NCI-H2227 treated with DMSO at 0.1 percent for 48 hours (cell line): ENCODE data around the gene ARPC5L.

Experiments used
- DNase-seq: peaks from one replicate; lab custom pipeline; 2025; lab: John Stamatoyannopoulos, UW

ARPC5L gene

DNA sequence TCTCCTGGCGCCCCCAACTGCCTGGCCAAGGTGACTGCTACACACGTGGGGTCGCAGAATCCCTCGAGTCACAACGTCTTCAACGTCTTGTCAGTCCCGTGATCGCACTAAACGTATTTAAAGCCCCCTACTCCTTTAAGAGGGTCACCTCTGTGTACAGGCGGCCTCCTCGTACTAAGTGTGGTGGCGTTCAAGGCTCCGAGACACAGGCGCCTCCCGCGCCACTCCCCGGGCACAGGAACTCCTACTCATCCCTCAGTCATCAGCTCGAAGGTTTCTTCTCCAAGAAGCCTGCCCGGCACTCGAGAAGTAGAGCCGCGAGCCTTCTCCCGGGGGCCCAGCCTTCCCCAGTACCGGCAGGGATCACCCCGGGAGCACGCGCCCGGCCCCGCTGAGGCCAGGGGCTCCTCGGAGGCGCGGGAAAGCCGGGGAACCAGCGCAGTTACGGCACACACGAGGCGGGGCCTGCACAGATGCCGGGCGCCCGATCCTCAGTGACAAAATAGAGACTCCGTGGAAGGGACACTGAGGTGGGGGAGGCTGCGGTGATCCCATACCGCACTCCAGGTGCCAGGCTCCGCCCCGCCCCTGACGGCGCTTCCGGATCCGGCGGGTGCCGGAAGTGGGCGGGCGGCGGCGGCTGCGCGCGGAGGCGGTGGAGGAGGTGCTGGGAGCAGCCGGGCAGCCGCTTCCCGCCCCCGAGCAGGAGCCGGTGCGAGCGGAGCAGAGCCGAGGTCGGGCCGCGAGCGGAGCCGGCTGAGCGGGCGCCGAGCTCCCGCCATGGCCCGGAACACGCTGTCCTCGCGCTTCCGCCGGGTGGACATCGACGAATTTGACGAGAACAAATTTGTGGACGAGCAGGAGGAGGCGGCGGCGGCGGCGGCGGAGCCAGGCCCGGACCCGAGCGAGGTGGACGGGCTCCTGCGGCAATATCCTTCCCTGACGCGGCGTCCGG is 6.9 kb downstream of the ARPC5L start:
- DNase-seq = peak; percentile 73

DNA sequence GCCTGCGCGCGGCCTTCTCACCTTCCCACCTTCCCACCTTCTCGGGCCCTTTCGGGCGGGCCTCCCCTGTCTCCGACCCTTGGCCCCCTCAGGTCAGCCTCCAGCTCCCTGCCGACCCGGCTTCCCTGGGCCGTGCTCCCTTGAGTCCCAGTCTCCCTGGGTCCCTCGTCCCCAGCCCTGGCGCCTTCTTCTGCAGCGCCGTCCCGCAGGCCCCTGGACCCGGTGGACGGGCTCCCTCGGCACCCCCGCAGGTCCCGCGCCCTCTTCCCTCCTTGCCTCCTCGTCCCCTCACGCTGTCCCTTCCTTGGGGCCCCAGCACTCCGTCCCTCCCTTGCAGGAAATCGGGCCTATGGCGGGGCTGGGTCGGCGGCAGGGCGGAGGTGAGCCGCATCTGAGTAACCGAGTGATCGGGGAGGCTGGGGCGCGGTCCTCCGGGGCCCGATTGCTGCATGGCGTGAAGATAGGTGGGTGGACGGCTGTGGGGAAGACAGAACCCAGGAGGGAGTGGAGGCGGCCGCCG is 7.6 kb downstream of the ARPC5L start:
- no peak for DNase-seq

DNA sequence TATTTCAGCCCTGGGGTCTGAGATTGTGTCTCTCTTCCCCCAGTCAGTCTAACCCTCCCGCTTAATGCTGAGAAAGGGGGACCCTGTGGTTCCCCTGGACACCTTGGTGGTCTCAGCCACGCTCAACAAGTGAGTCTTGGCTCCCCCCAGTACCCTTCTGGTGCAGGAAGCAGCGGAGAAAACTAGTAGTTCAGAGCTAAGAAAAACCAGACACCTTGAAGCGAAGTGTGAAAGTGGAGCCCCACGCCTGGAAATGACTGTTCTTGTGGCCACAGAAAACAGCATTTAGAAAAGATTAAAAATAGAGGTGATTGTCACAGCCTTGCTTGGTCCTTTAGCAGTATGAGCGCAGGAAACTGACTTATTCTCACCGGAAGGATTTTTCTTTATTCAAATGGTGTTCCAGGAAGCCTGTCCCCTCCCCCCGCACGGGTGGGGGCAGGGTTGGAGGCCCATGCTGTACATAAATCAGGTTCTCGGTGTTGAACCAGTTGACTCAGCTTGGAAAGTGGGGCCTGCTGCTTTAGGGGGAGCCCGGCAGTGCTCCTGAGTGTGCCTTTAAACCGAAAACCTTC is 8.1 kb downstream of the ARPC5L start:
- no peak for DNase-seq

DNA sequence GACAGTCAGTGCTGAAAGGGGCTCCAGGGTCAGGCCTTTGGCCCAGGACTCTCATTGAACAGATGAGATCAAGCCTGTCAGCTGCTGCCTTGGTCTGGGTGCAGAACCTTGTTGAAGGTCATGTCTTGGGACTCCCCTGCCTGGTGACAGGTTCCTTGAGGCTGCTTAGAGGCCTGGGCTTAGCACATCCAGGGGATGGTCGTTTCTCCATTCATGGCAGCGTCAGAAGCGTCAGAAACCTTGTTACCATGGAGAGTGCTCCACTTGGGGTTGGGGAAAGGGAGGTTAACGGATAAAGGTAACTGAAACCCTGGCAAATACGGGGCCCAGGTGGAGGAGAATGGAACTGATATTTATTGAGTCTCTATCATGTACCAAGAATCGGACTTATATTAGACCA is 8.8 kb downstream of the ARPC5L start:
- DNase-seq = no peak

DNA sequence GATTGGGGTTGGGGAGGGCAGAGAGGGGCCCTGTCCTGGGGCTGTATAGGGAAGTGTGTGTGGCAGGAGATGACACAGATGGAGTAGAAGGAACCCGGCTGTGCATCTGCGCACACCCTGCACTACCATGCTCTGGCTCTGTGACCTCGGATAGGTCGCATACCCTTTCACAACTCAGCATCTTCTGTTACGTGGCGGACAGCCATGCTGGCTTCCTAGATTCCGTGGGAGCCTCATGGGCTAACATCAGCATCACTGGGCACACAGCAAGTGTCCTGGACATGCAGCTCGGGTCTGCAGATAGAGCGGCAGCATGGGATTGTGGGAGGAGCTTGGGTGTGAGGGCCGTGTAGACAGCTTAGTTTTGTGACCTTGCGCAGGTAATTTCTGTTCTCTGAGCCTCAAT is 9.2 kb downstream of the ARPC5L start:
- DNase-seq = no peak

DNA sequence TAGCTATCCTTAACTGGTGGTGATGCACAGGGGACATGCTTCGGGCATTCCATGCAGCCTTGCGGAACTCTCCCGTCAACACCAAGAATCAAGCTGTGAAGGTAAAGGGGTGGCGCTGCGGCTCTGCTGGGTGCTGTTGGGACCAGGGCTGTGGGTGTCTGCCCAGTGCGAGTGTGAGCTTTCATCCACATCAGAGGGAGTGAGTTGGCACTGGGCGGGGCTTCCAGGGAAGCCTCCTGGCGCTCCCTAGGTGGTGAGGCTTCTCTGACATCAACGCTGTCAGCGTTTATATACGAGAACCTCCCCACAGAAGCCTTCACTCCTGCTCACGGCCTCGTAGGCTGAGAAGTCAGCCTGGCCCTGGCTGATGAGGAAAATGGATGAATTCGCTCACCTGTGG is 11.7 kb downstream of the ARPC5L start:
- no peak for DNase-seq

DNA sequence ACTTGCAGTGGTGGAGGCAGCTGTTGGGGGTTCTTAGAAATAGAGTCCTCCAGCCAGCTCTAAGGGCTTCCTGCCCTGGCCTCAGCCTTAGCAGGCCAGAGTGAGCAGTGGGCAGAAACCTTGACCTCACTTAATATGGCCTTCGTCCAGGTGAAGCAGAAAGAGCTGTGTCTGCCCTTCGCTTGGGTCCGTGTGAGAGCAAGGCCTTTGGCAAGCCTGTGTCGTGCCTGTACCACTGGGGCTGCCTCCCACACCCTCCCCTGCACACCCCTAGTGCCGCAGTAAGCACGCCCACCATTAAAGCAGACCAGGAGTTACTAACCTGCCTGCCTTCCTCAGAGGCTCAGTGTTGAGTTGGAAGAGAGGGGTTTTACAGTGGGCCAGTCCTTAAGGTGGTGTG is 13.6 kb downstream of the ARPC5L start:
- no peak for DNase-seq

DNA sequence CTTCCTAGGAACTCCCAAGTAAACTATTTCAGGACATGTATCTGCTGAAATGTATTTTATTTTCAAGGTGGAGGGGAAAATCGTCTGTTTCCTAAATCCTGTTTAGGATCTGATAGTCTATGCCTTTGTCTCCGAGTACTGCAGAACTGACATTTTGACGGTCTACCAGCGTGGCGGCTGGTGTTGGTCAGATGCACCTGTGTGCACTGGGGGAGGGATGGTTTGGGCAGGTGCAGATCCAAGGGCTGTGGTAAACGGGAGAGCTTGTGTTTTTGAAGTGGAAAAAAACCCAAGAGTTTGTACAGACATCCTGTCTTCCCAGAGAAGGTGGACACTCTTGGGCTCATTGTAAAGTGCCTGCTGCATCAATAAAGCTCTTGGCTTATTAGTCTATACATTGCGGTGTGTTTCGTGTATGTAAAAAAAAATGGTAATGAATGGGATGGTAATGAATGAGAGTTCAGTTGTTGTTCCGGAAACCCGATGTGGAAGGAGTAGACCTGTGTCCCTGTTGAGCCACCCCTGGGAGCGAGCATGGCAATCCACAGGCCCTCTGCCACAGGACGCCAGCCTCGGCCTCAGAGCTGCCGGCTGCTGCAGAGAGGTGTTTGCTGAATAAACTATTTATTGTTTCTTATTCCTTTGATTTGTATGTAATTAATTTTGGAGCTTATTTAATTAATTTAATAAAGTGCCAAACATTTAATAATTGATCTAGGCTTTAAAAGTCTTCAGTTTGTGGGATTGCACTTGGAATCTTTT is 15.3 kb downstream of the ARPC5L start:
- no peak for DNase-seq

DNA sequence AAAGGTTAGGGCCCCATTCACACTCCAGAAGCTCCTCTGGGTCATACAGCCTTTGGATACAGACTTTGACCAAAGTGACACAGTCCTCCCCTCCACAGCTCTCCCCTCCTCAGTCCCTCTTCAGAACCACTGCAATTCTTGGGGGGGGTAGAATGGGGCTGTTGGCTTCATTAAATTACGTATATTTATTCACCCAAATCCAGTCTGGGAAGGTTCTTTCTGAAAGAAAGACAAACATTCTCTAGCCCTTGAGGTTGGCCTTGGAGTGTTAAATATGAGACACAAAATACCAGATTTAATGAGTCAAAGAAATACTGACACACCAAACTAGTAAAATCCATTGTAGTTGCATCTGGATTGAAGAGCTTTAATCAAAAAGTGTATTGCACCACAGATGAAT is 16.1 kb downstream of the ARPC5L start:
- no peak for DNase-seq

DNA sequence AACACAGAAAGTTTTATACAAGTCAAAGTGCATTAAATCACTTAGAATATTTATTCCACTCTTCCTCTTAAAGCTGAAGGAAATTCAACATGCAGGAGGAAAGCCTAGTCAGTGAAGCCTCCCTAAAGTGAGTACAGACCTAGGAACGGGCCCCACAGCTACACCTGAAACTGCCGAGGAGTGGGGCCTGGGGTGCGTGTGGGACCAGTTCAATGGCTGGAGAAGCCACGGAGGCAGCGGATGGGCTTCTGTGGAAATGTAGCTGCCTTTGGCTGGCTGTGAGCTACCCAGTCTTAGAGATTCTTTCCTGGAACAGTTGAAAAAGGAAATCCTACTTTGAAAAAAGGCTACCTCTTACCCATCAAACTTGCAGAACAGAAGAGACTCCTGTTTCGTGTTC is 16.6 kb downstream of the ARPC5L start:
- DNase-seq = no peak

DNA sequence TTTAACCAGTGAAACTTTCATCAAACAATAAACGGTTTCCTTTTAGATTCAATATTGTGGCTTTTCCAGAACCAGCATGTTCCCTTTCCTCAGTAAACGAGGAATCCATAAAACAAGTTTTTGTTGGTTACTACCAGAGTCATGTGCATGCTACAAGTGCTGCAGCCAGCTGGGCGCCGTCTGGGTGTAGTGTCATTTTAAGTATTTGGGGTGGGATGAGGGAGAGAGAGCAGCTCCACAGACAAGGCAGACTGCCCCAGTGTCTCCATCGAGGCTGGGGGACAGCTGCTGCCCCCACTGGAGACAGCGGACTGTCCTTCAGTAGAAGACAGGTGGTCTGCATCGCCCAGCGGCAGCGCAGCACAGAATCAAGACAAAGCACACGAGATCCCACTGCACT is 17.3 kb downstream of the ARPC5L start:
- DNase-seq = no peak

DNA sequence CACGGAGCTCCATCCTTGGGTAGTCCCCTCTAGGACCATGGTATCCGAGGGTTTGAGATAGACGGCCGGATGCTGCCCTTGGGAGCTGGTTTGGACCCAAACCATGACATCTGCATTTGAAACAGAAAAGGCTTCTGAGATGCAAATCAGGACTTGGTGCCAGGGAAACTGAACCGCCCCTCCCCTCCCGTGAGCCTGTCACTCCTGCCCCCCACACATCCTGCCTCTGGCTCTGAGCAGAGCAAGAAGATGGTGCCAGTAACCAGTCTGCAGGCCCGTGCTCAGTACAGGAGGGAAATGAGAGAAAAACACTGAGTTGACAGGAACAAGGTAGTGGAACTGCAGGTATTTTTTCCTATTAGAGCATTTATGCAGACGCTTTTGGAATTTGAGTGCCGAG is 18.6 kb downstream of the ARPC5L start:
- DNase-seq = no peak

DNA sequence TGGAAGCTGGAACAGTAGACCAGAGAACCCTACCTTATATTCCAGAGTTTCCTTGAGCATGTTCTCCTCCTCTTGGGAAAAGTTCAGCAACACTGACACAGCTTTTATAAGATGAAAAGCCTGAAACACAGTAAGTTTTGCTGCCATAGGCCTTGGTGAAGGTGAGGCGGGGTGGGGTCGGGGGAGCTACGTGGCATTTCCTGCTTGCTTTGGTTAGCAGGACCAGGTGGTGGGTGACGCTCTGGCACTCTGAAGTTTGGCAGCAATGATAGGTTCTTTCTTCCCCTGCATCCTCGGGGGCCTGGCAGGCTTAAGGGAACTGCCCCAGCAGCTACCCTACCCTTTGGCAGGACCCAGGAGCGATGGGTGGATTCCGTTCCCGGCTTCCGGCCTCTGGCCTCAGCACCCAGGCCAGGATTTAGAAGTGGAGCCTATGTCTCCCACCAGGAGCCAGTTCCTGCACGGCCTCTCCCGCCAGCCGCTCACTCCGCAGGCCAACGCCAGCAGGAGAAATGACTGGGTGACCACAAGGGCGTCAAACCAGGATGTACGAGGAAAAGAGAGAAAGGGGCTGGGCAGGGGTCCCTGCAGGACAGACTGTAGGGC is 19.3 kb downstream of the ARPC5L start:
- DNase-seq = no peak

DNA sequence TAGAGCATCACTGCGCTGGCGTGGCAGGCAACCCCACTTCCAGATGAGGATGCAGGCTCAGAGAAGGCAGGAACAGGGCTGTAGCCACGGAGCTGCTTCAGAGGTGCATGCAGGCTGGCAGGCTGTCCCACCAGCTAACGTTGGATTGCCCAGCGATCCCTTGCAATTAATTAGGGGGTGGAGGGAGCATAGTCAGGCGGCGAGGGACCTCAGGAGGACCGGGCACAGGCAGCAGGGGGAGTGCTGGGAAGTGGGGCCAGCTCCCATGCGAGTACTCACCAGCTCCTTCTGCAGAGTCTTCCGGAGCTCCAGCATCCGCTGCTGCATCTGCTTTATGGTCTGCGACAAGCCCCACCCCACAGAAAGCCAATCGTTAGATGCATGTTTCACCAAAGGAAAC is 20.3 kb downstream of the ARPC5L start:
- DNase-seq = no peak

DNA sequence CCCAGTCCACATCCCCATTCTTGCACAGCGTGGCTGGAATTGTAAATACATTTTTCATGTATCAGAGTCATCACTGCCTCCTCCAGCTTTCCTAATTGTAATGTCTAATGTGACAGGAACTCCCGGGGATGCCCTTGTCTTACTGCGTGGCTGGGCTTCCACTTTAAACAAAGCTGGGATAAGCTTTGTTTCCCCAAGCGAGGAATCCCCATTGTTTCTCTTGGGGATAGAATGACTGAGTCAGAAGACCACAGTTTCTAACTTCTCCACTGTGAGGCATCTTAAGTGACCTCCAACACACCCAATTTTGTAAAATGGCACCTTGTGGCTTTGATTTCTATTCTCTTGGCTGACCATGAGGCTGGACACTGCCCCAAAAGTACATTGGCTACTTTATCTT is 22.4 kb downstream of the ARPC5L start:
- no peak for DNase-seq

DNA sequence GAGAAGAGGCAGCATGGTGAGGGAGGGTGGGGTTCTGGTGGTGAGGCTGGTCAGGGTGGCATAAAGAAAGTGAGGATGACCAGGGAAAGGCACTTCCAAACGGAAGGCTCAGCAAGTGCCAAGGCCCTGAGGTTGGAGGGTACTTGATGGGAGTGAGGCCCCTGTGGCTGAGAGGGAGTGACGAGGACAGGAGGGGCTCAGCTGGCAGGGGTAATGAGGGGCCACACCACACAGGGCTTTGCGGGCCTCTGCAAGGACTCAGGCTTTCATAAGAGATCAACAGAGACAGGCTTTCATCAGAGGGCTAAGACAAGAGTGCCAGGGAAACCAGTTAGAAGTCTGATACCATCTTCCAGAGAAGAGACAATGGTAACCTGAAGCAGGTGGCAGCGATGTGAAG is 23.6 kb downstream of the ARPC5L start:
- no peak for DNase-seq

DNA sequence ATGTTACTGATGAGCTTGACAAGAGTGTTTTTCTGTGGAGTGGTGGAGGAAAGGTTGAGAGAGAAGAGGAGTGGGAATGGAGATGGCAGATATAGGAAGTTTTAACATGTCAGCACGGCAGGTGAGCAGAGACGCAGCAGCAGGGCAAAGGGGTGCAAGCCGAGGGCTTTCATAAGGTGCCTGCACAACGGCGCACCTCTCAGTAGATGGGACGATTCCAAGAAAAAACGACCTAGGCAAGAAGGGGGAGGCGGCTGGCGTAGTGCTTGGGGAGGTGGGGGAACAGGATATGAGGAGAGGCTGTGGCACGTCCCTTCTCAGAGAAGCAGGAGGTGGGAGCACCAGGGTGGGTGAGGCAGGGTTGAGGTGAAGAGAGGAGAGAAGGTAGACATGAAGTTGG is 24.5 kb downstream of the ARPC5L start:
- DNase-seq = no peak

DNA sequence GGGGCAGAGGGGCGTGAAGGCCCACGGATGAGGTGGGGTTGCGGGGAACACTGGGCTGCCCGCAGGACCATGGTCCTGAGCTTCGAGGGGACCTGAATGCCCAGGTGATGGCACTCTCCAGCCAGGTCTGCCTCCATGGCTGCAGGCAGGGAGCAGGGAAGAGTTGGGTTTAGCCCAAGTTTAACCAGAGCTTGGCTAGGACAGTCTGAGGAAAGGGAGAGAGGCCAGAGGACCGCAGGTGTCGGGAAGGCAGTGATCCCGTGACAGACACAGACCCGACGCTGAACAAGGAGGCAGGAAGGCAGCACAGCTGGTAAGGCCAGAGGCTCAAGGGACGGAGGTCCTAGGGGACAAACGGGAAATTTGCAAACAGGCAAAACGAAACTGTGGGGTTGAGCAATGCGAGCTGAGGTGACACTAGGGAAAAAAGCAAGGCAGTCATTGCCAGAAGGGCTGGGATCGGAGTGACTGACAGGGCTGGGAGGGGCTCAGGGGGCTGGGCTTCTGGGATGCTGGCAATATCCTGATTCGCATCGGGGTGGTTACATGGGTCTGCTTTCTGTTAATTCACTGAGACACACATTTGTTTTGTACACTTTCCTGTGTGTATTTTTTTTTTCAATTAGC is 25.0 kb downstream of the ARPC5L start:
- no peak for DNase-seq

DNA sequence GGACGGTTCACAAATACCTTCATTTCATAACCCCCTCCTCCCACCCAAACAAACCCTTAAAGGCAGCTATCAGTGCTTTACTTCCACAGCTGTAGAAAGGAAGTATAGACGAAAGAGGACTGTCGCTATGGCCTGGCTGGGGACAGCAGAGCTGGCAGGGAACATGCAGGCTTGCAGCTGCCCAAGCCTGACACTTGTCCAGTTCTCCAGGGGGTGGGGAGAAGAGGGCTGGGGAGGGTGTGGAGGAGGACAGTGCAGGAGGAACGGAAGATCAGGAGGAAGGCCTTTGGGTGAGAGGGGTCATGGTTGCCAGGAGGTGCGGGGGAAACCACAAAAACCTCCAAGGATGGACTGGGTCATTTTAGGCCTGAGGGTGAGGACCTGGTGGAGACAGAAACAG is 25.9 kb downstream of the ARPC5L start:
- DNase-seq = no peak

DNA sequence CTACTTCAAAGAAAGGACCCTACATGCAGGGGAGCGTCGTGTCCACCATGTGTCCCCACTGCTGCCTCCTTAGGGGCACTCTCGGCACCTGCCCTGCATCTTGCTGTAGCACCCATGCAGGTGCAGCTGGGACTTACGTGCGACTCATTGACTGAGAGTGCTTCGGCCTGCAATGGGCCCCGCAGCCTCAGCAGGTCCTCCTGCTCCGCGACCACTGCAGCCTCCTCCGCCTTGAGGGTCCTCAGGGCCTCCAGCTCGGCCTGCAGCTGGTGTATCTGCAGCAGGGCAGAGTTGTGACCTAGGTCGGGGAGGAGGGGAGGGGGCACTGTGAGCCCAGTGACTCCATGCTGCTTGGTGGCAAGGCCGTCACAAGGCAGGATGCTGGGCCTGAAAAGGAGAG is 27.1 kb downstream of the ARPC5L start:
- no peak for DNase-seq

DNA sequence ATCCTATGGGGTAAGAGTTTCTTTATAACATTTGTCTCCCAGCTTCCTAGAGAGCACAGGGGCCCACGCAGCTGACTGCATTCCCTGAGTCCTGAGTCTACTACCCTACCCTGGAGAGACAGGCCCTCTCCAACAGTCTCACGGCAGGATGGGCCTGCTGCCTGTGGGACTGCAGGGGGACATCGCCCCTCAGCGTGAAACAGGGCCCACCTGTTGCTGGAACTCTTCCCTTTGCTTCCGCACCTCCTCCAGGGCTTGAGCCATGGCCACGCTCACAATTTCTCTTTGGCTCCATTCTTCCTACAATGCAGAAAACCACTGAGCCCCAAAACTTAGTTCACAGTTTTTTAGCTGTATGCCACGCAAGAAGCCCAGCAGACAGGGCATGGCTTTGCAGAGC is 28.2 kb downstream of the ARPC5L start:
- DNase-seq = no peak
